HepG2 (cell line): ENCODE results near the gene OSM. TPM values are rescaled to one million over a fixed set of nuclear protein-coding genes. Genes with fewer than 3 reads are reported as not detected.

Experiments used
- ATF3 ChIP-seq: sonication (generic); formaldehyde crosslinking; IDR thresholded peaks from 2 replicates; pipeline ENCODE4 v1.4.0; 2020; ENCODE audit warnings: missing genetic modification reagents
- ZNF646 ChIP-seq: sonication (generic); formaldehyde crosslinking; IDR thresholded peaks from 2 replicates; pipeline ENCODE4 v1.9.0; 2021; ENCODE audit warnings: mild to moderate bottlenecking, missing genetic modification reagents
- polyA plus RNA-seq, 8 experiments: library from polyadenylated mRNA; depleted of rRNA in 3 of 8; stranded (reverse) in 7 of 8; unstranded in 1 of 8; fragments of >200 nt; fragmentation: Illumina TruSeq in 4 of 8; extraction: Trizol in 4 of 8; gene quantifications; 2 replicates each; pipeline versions ENCODE4 v1.2.1 to v1.2.3, GENCODE V29; 2011 to 2016; ENCODE audit warnings: low read depth in 4 of 8, missing spikeins in 1 of 8, mixed read lengths in 1 of 8; ENCODE audit not compliant: insufficient read depth in 1 of 8
- total RNA-seq, 5 experiments: library from RNA; depleted of rRNA; stranded (reverse); fragments of >200 nt; fragmentation: Illumina TruSeq; extraction: Trizol; gene quantifications; 2 replicates each; pipeline ENCODE4 v1.2.3, GENCODE V29; 2016; ENCODE audit warnings: low read depth in 1 of 5
- TF ChIP-seq, protein P1 (sequence below): sonication (generic); formaldehyde crosslinking; IDR thresholded peaks from 2 replicates; pipeline ENCODE4 v1.4.0; 2020; ENCODE audit warnings: missing genetic modification reagents
- TF ChIP-seq, protein P2 (sequence below): sonication (generic); formaldehyde crosslinking; IDR thresholded peaks from 2 replicates; pipeline ENCODE4 v1.8.0; 2022; ENCODE audit warnings: low read depth, missing genetic modification reagents

OSM gene
- total and polyA plus RNA-seq, 2 of the 13 experiments (the other 11 are each of a cell fraction or from before 2014, with no cell fraction given), result not detected

- TF ChIP-seq, protein P1, sequence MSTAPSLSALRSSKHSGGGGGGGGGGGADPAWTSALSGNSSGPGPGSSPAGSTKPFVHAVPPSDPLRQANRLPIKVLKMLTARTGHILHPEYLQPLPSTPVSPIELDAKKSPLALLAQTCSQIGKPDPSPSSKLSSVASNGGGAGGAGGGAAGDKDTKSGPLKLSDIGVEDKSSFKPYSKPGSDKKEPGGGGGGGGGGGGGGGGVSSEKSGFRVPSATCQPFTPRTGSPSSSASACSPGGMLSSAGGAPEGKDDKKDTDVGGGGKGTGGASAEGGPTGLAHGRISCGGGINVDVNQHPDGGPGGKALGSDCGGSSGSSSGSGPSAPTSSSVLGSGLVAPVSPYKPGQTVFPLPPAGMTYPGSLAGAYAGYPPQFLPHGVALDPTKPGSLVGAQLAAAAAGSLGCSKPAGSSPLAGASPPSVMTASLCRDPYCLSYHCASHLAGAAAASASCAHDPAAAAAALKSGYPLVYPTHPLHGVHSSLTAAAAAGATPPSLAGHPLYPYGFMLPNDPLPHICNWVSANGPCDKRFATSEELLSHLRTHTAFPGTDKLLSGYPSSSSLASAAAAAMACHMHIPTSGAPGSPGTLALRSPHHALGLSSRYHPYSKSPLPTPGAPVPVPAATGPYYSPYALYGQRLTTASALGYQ, result no peak
- TF ChIP-seq ZNF646 (CRISPR knock-in tag) (no peak), ATF3 (no peak)
- TF ChIP-seq, protein P2, sequence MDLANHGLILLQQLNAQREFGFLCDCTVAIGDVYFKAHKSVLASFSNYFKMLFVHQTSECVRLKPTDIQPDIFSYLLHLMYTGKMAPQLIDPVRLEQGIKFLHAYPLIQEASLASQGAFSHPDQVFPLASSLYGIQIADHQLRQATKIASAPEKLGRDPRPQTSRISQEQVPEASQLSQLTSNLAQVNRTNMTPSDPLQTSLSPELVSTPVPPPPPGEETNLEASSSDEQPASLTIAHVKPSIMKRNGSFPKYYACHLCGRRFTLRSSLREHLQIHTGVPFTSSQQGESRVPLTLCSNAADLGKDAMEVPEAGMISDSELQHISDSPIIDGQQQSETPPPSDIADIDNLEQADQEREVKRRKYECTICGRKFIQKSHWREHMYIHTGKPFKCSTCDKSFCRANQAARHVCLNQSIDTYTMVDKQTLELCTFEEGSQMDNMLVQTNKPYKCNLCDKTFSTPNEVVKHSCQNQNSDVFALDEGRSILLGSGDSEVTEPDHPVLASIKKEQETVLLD (CRISPR knock-in tag), result no peak
Measured at GRCh38 chr22:30305519-30305905, 38.9 kb upstream of the OSM start (continued).
